Mucosa of stomach (tissue), 1 donor: ENCODE results near the gene CAPZA1.
A peak's percentile ranks its signal among the peaks of the same experiment; 100 is the strongest.

ENCODE experiments used
- H3K27me3 ChIP-seq: one replicate; pipeline ENCODE4 v1.7.0; 2013; ENCODE audit warnings: mild to moderate bottlenecking, low read length; ENCODE audit not compliant: control insufficient read depth, insufficient read depth
- H3K36me3 ChIP-seq: one replicate; pipeline ENCODE4 v1.7.0; 2013; ENCODE audit warnings: low read length; ENCODE audit not compliant: control insufficient read depth, insufficient read depth
- H3K4me1 ChIP-seq: one replicate; pipeline ENCODE4 v1.7.0; 2013; ENCODE audit warnings: mild to moderate bottlenecking, low read length; ENCODE audit not compliant: control insufficient read depth, insufficient read depth
- H3K4me3 ChIP-seq: one replicate; pipeline ENCODE4 v1.7.0; 2013; ENCODE audit warnings: low read length
- H3K9ac ChIP-seq: one replicate; pipeline ENCODE4 v1.7.0; 2013; ENCODE audit warnings: mild to moderate bottlenecking, low read length, moderate library complexity
- H3K9me3 ChIP-seq: one replicate; pipeline ENCODE4 v1.7.0; 2013; ENCODE audit warnings: mild to moderate bottlenecking, low read length, moderate library complexity; ENCODE audit not compliant: control insufficient read depth
- donor health status: Pancreatic carcinoma.

CAPZA1 gene

GRCh38 chr1:112619518-112620376 is at the start of gene CAPZA1:
Gene CAPZA1, plus strand, starts transcription at chr1:112619832. Its CDS starts 13 bp downstream, at chr1:112619845.
- H3K36me3 ChIP-seq: peaks cover 5% of the 10 kb centered on the region
- peaks cover 5% of the 10 kb centered on the region for H3K4me1 ChIP-seq
- H3K9ac ChIP-seq: peak within 1 kb of the TSS; percentile 100
- H3K9me3 ChIP-seq: no peaks in the 10 kb centered on the region
- no peaks in the 10 kb centered on the region for H3K27me3 ChIP-seq
- peak within 1 kb of the TSS; percentile 98 for H3K4me3 ChIP-seq

GRCh38 chr1:112575154-112575804 is 44.4 kb upstream of the CAPZA1 start:
- Histone ChIP-seq H3K27me3 (no peaks in the 10 kb centered on the region), H3K4me3 (no peak overlapping the region), H3K9ac (no peak overlapping the region), H3K4me1 (no peaks in the 10 kb centered on the region), H3K36me3 (no peaks in the 10 kb centered on the region), H3K9me3 (no peaks in the 10 kb centered on the region)

- Histone ChIP-seq H3K9me3 (no peaks in the 10 kb centered on the region), H3K36me3 (no peaks in the 10 kb centered on the region), H3K9ac (no peak overlapping the region), H3K4me3 (no peak overlapping the region), H3K4me1 (no peaks in the 10 kb centered on the region), H3K27me3 (no peaks in the 10 kb centered on the region)
These were observed 43.4 kb upstream of the CAPZA1 start for GRCh38 chr1:112576240-112576639.

GRCh38 chr1:112579801-112580510 is 39.7 kb upstream of the CAPZA1 start:
- Histone ChIP-seq H3K9me3 (no peaks in the 10 kb centered on the region), H3K9ac (no peak overlapping the region), H3K4me1 (no peaks in the 10 kb centered on the region), H3K36me3 (no peaks in the 10 kb centered on the region), H3K4me3 (no peak overlapping the region), H3K27me3 (no peaks in the 10 kb centered on the region)

- H3K9ac ChIP-seq: no peak overlapping the region
- H3K4me3 ChIP-seq: no peak overlapping the region
- no peaks in the 10 kb centered on the region for H3K9me3 ChIP-seq
- no peaks in the 10 kb centered on the region for H3K36me3 ChIP-seq
- H3K4me1 ChIP-seq: no peaks in the 10 kb centered on the region
- no peaks in the 10 kb centered on the region for H3K27me3 ChIP-seq
These were observed 37.9 kb upstream of the CAPZA1 start for GRCh38 chr1:112581586-112582192.

GRCh38 chr1:112583366-112583765 is 36.3 kb upstream of the CAPZA1 start:
- Histone ChIP-seq H3K9me3 (no peaks in the 10 kb centered on the region), H3K9ac (no peak overlapping the region), H3K4me1 (no peaks in the 10 kb centered on the region), H3K4me3 (no peak overlapping the region), H3K27me3 (no peaks in the 10 kb centered on the region), H3K36me3 (no peaks in the 10 kb centered on the region)

GRCh38 chr1:112589766-112590165 is 29.9 kb upstream of the CAPZA1 start:
- no peaks in the 10 kb centered on the region for H3K4me1 ChIP-seq
- H3K9ac ChIP-seq: no peak overlapping the region
- H3K27me3 ChIP-seq: no peaks in the 10 kb centered on the region
- no peak overlapping the region for H3K4me3 ChIP-seq
- no peaks in the 10 kb centered on the region for H3K9me3 ChIP-seq
- H3K36me3 ChIP-seq: peaks cover 5% of the 10 kb centered on the region

GRCh38 chr1:112594208-112594876 is 25.3 kb upstream of the CAPZA1 start:
- H3K27me3 ChIP-seq: no peaks in the 10 kb centered on the region
- H3K4me1 ChIP-seq: no peaks in the 10 kb centered on the region
- H3K9me3 ChIP-seq: no peaks in the 10 kb centered on the region

GRCh38 chr1:112599477-112599876 is 20.2 kb upstream of the CAPZA1 start:
- no peaks in the 10 kb centered on the region for H3K27me3 ChIP-seq
- no peaks in the 10 kb centered on the region for H3K4me1 ChIP-seq
- no peak overlapping the region for H3K9ac ChIP-seq
- H3K4me3 ChIP-seq: no peak overlapping the region
- H3K9me3 ChIP-seq: no peaks in the 10 kb centered on the region
- H3K36me3 ChIP-seq: no peaks in the 10 kb centered on the region

More at GRCh38 chr1:112594208-112594876, 25.3 kb upstream of the CAPZA1 start:
- no peak overlapping the region for H3K9ac ChIP-seq
- peaks cover 5% of the 10 kb centered on the region for H3K36me3 ChIP-seq
- H3K4me3 ChIP-seq: no peak overlapping the region

GRCh38 chr1:112603012-112603411 is 16.6 kb upstream of the CAPZA1 start:
- no peak overlapping the region for H3K4me3 ChIP-seq
- no peaks in the 10 kb centered on the region for H3K9me3 ChIP-seq
- no peaks in the 10 kb centered on the region for H3K27me3 ChIP-seq
- H3K4me1 ChIP-seq: peaks cover 6% of the 10 kb centered on the region
- no peaks in the 10 kb centered on the region for H3K36me3 ChIP-seq
- H3K9ac ChIP-seq: no peak overlapping the region

- H3K4me1 ChIP-seq: peaks cover 6% of the 10 kb centered on the region
- H3K36me3 ChIP-seq: no peaks in the 10 kb centered on the region
- no peaks in the 10 kb centered on the region for H3K9me3 ChIP-seq
- no peaks in the 10 kb centered on the region for H3K27me3 ChIP-seq
- H3K9ac ChIP-seq: no peak overlapping the region
- H3K4me3 ChIP-seq: no peak overlapping the region
These were observed 16.1 kb upstream of the CAPZA1 start for GRCh38 chr1:112603541-112603940.
